Prostate gland (tissue), 2 donors: ENCODE results near the gene DDX55. TPM values are rescaled to one million over a fixed set of nuclear protein-coding genes. Genes with fewer than 3 reads are reported as not detected.

Experiments used
- DNase-seq: peaks from one replicate; pipeline ENCODE4 v3.0.0-alpha.2; 2019; ENCODE audit warnings: low spot score
- H3K27ac ChIP-seq, 2 donors: fragments of 200-600 bp; sonication (generic); 2 replicates each; pipeline ENCODE4 v1.5.1; 2017 to 2019
- H3K27me3 ChIP-seq: fragments of 200-600 bp; sonication (generic); replicated peaks from 2 replicates; pipeline ENCODE4 v1.5.1; 2019; ENCODE audit not compliant: insufficient read depth
- H3K36me3 ChIP-seq, 2 donors: fragments of 200-600 bp; sonication (generic); 1 replicate in 1 of 2; 2 replicates in 1 of 2; pipeline versions ENCODE4 v1.5.1 to v1.8.1; 2017 to 2019
- H3K4me1 ChIP-seq: fragments of 200-600 bp; sonication (generic); replicated peaks from 2 replicates; pipeline ENCODE4 v1.5.1; 2019
- H3K4me3 ChIP-seq, 2 donors: fragments of 200-600 bp; sonication (generic); 2 replicates each; pipeline ENCODE4 v1.5.1; 2017 to 2019
- H3K9me3 ChIP-seq: fragments of 200-600 bp; sonication (generic); 2 replicates; pipeline ENCODE4 v1.5.1; 2017
- CTCF ChIP-seq, 4 experiments: fragments of 200-600 bp in 2 of 4; fragments of 450-650 bp in 2 of 4; sonication (generic) in 2 of 4; IDR thresholded peaks; 1 replicate in 3 of 4; 2 replicates in 1 of 4; pipeline ENCODE4 v1.5.1; 2016 to 2019; ENCODE audit warnings: antibody characterized with exemption in 4 of 4, mild to moderate bottlenecking in 2 of 4, moderate library complexity in 2 of 4
- POLR2A ChIP-seq: fragments of 450-650 bp; IDR thresholded peaks from one replicate; pipeline ENCODE4 v1.6.1; 2016; ENCODE audit warnings: antibody characterized with exemption, mild to moderate bottlenecking
- POLR2AphosphoS5 ChIP-seq: sonication (generic); formaldehyde crosslinking; IDR thresholded peaks from one replicate; pipeline ENCODE4 v1.6.1; 2017; ENCODE audit warnings: antibody characterized with exemption
- WGBS: methylation state at CpG from one replicate; pipeline ENCODE4 v1.1.5; 2018; 5-methylcytosine and 5-hydroxymethylcytosine counted together
- intact Hi-C: fragments of 100-400 bp; cut with DNase I; formaldehyde crosslinking; loops from one replicate; pipeline ENCODE4 v1.14.2; 2022
- total RNA-seq, 2 donors: library from RNA; depleted of rRNA; stranded (reverse); fragments of >200 nt; gene quantifications; one replicate each; pipeline ENCODE4 v1.1.0, GENCODE V29; 2016

DDX55 gene
- total RNA-seq, 2 donors from 2014 or later = 13.7 to 24.4 TPM

- no peaks in the 10 kb centered on the region for H3K9me3 ChIP-seq
- 86% methylated on average over 5 of the region's 5 CpGs for WGBS
- no peak overlapping the region for H3K4me3 ChIP-seq
- no peaks in the 10 kb centered on the region for H3K4me1 ChIP-seq
- no peaks in the 10 kb centered on the region for H3K27me3 ChIP-seq
- intact Hi-C loops = no loop called here
- no peak for TF ChIP-seq POLR2A
- no peak for TF ChIP-seq POLR2AphosphoS5
- TF ChIP-seq CTCF (IDR thresholded peaks at IDR 0.05) = no peak
- no peaks in the 10 kb centered on the region for H3K36me3 ChIP-seq
- no peak for DNase-seq
- no peak overlapping the region for H3K27ac ChIP-seq
These were observed 53.5 kb downstream of the DDX55 start for GRCh38 chr12:123655420-123655819.

- no peak overlapping the region for H3K27ac ChIP-seq
- TF ChIP-seq POLR2AphosphoS5 (no peak), CTCF (IDR thresholded peaks at IDR 0.05) (no peak), POLR2A (no peak)
- H3K4me1 ChIP-seq = no peaks in the 10 kb centered on the region
- no peaks in the 10 kb centered on the region for H3K27me3 ChIP-seq
- no peaks in the 10 kb centered on the region for H3K36me3 ChIP-seq
- 84% methylated on average over 4 of the region's 4 CpGs for WGBS
- H3K4me3 ChIP-seq = no peak overlapping the region
- no peak for DNase-seq
- intact Hi-C loops = no loop called here
- H3K9me3 ChIP-seq = no peaks in the 10 kb centered on the region
These were observed 54.5 kb downstream of the DDX55 start for GRCh38 chr12:123656392-123656791.

- no peak for DNase-seq
- H3K27ac ChIP-seq = no peak overlapping the region
- no peaks in the 10 kb centered on the region for H3K4me1 ChIP-seq
- no peaks in the 10 kb centered on the region for H3K9me3 ChIP-seq
- TF ChIP-seq POLR2A (no peak), CTCF (IDR thresholded peaks at IDR 0.05) (no peak), POLR2AphosphoS5 (no peak)
- intact Hi-C loops = no loop called here
- H3K27me3 ChIP-seq = no peaks in the 10 kb centered on the region
- H3K4me3 ChIP-seq = no peak overlapping the region
- no peaks in the 10 kb centered on the region for H3K36me3 ChIP-seq
- 84% methylated on average over 9 of the region's 9 CpGs for WGBS
These were observed 55.3 kb downstream of the DDX55 start for GRCh38 chr12:123657211-123657610.

- Histone ChIP-seq H3K27me3 (no peaks in the 10 kb centered on the region), H3K9me3 (no peaks in the 10 kb centered on the region), H3K36me3 (no peaks in the 10 kb centered on the region), H3K4me1 (no peaks in the 10 kb centered on the region), H3K4me3 (no peak overlapping the region), H3K27ac (no peak overlapping the region)
- intact Hi-C loops = no loop called here
- 80% methylated on average over 5 of the region's 5 CpGs for WGBS
- TF ChIP-seq CTCF (IDR thresholded peaks at IDR 0.05) = no peak
- no peak for TF ChIP-seq POLR2A
- TF ChIP-seq POLR2AphosphoS5 = no peak
- no peak for DNase-seq
These were observed 58.3 kb downstream of the DDX55 start for GRCh38 chr12:123659996-123660727.

GRCh38 chr12:123667771-123668170 lies 65.9 kb downstream of the DDX55 start:
- no peak for DNase-seq
- no peaks in the 10 kb centered on the region for H3K27me3 ChIP-seq
- H3K4me3 ChIP-seq = no peak overlapping the region
- 51% methylated on average over 8 of the region's 8 CpGs for WGBS
- no peak overlapping the region for H3K27ac ChIP-seq
- intact Hi-C loops = no loop called here
- no peaks in the 10 kb centered on the region for H3K36me3 ChIP-seq
- H3K9me3 ChIP-seq = no peaks in the 10 kb centered on the region
- no peak for TF ChIP-seq POLR2A
- TF ChIP-seq POLR2AphosphoS5 = no peak
- TF ChIP-seq CTCF (IDR thresholded peaks at IDR 0.05) = no peak
- no peaks in the 10 kb centered on the region for H3K4me1 ChIP-seq
